Heart left ventricle (tissue), 16 donors: ENCODE results near the gene GPR135. TPM values are rescaled to one million over a fixed set of nuclear protein-coding genes. Genes with fewer than 3 reads are reported as not detected.
A peak's percentile ranks its signal among the peaks of the same experiment; 100 is the strongest.

Experiments used
- ATAC-seq, 4 donors: fragments of 200-7000 bp; cut with Tn5 transposase; one replicate each; pipeline ENCODE4 v1.9.1; 2020 to 2022; ENCODE audit warnings: moderate library complexity in 4 of 4, mild to moderate bottlenecking in 3 of 4, moderate number of reproducible peaks in 1 of 4
- DNase-seq, 5 donors: peaks; one replicate each; pipeline ENCODE4 v3.0.0-alpha.2; 2020
- H3K27ac ChIP-seq, 12 donors: fragments of 200-600 bp; sonication (generic) in 4 of 12; one replicate each; pipeline versions ENCODE4 v1.5.0 to v1.8.0; 2016 to 2022; ENCODE audit warnings: mild to moderate bottlenecking in 2 of 12
- H3K27me3 ChIP-seq, 9 donors: fragments of 200-600 bp; sonication (generic) in 2 of 9; one replicate each; pipeline versions ENCODE4 v1.5.1 to v1.8.0; 2016 to 2022; ENCODE audit warnings: mild to moderate bottlenecking in 3 of 9
- H3K36me3 ChIP-seq, 9 donors: fragments of 200-600 bp; sonication (generic) in 2 of 9; one replicate each; pipeline versions ENCODE4 v1.5.0 to v1.8.0; 2018 to 2022; ENCODE audit warnings: mild to moderate bottlenecking in 2 of 9
- H3K4me1 ChIP-seq, 12 donors: fragments of 200-600 bp; sonication (generic) in 4 of 12; one replicate each; pipeline versions ENCODE4 v1.5.0 to v1.8.0; 2016 to 2022; ENCODE audit warnings: mild to moderate bottlenecking in 3 of 12
- H3K4me3 ChIP-seq, 12 donors: fragments of 200-600 bp; sonication (generic) in 4 of 12; one replicate each; pipeline versions ENCODE4 v1.5.0 to v1.8.0; 2017 to 2022; ENCODE audit warnings: mild to moderate bottlenecking in 9 of 12, moderate library complexity in 4 of 12
- H3K9me3 ChIP-seq, 12 donors: fragments of 200-600 bp; sonication (generic) in 4 of 12; one replicate each; pipeline versions ENCODE4 v1.5.0 to v1.8.0; 2016 to 2022; ENCODE audit warnings: mild to moderate bottlenecking in 1 of 12
- POLR2A ChIP-seq, 2 donors: fragments of 450-650 bp; IDR thresholded peaks; one replicate each; pipeline ENCODE4 v1.6.1; 2017; ENCODE audit warnings: antibody characterized with exemption in 2 of 2, mild to moderate bottlenecking in 2 of 2, moderate library complexity in 2 of 2
- WGBS, 4 donors: extraction: QIAGEN DNeasy Blood & Tissue Kit in 2 of 4; methylation state at CpG; one replicate each; pipeline versions ENCODE4 v1.1.5 to v1.1.7; 2013 to 2018; 5-methylcytosine and 5-hydroxymethylcytosine counted together
- intact Hi-C, 10 donors: fragments of 100-400 bp; cut with DNase I; formaldehyde crosslinking; loops; one replicate each; pipeline versions ENCODE4 v1.11.1 to v1.14.2; 2022
- polyA plus RNA-seq, 2 donors: library from polyadenylated mRNA; stranded (reverse); fragments of 200-250 nt; gene quantifications; one replicate each; pipeline ENCODE4 v1.2.3, GENCODE V29; 2013
- total RNA-seq, 9 donors: library from RNA; depleted of rRNA in 2 of 9; stranded (reverse); fragments of >200 nt in 2 of 9; fragmentation: NEBNext Ultra II Directional in 3 of 9; extraction: Animal tissue kit (Norgen Biotek cat#: 25700) in 3 of 9; gene quantifications; one replicate each; pipeline versions ENCODE4 v1.1.0 to v1.2.4, GENCODE V29; 2016 to 2023
- TF ChIP-seq, protein P1 (sequence below), 12 donors: fragments of 200-600 bp; sonication (generic) in 4 of 12; IDR thresholded peaks; one replicate each; pipeline versions ENCODE4 v1.5.0 to v1.8.0; 2018 to 2022; ENCODE audit warnings: antibody characterized with exemption in 12 of 12, mild to moderate bottlenecking in 5 of 12
- donor health status: ischemic (EF 13 %, LVEDD 7.1; RV severe dilation, severe dysfunction).
- donor health status: healthy with polysubstance abuse.
- donor health status: DM: no; HTN: yes; CAD: no.
- donor health status: DM: no; HTN: no; CAD: no.
- donor health status: ischemic (EF 25% LVEDD 6.9; RV normal size, moderate dysfunction).
- donor health status: ischemic (EF 25% LVEDD 5.7; RV mildly dilated, moderate dysfunction).
- donor health status: healthy.
- donor health status: DM: yes; HTN: yes; CAD: no.
- donor health status: ischemic (EF 35%, LVEDD 5.7; RV mildly dilated, moderate dysfunction).
- donor health status: nonischemic (EF 11% LVEDD 7.7; RV severe dilation, severe dysfunction).
- donor health status: DM: yes; HTN: yes; CAD: no.
- donor health status: PGD.
- donor health status: ischemic (EF 29% LVEDD 5.4; RV normal size, mild dysfunction).
- donor health status: nonischemic (EF 23%, LVEDD 6.1; RV moderate dilation, normal function).

Gene GPR135
- total and polyA plus RNA-seq, 11 donors = 0.84 to 2.7 (median 2.1) TPM

DNA sequence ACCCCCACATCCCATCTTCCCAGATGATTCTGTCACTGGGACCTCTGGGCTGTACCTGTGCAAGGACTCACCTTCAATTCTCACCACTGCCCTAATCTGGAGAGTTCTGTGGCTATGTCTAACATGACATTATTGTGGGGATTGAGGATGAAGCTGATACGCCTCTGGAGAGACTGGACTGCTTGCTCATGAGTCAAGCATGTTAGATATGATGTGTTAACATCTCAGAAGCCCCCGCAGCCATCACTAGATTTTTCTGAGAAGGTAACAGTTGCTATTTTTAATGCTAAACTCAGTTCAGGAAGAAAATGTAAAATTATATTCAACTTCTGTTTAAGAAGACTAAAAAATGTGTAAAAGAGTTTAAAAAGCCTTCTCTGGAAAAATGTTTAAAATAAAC lies 44.8 kb upstream of the GPR135 start:
- Histone ChIP-seq H3K27me3 (peaks cover 0 to 4% (median 0%) of the 10 kb centered on the region in 9 donors), H3K27ac (no peak overlapping the region), H3K4me3 (no peak overlapping the region), H3K9me3 (no peaks in the 10 kb centered on the region), H3K4me1 (no peaks in the 10 kb centered on the region), H3K36me3 (peaks cover 0 to 6% (median under 1%) of the 10 kb centered on the region in 9 donors)
- 56 to 69% (median 64%) methylated on average over 2 of the region's 2 CpGs for WGBS, 4 donors
- TF ChIP-seq POLR2A (IDR thresholded peaks at IDR 0.05) = no peak
- TF ChIP-seq, protein P1, sequence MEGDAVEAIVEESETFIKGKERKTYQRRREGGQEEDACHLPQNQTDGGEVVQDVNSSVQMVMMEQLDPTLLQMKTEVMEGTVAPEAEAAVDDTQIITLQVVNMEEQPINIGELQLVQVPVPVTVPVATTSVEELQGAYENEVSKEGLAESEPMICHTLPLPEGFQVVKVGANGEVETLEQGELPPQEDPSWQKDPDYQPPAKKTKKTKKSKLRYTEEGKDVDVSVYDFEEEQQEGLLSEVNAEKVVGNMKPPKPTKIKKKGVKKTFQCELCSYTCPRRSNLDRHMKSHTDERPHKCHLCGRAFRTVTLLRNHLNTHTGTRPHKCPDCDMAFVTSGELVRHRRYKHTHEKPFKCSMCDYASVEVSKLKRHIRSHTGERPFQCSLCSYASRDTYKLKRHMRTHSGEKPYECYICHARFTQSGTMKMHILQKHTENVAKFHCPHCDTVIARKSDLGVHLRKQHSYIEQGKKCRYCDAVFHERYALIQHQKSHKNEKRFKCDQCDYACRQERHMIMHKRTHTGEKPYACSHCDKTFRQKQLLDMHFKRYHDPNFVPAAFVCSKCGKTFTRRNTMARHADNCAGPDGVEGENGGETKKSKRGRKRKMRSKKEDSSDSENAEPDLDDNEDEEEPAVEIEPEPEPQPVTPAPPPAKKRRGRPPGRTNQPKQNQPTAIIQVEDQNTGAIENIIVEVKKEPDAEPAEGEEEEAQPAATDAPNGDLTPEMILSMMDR (IDR thresholded peaks at IDR 0.05) = no peak
- ATAC-seq = no peak
- DNase-seq = no peak
- intact Hi-C loops = no loop called here

DNA sequence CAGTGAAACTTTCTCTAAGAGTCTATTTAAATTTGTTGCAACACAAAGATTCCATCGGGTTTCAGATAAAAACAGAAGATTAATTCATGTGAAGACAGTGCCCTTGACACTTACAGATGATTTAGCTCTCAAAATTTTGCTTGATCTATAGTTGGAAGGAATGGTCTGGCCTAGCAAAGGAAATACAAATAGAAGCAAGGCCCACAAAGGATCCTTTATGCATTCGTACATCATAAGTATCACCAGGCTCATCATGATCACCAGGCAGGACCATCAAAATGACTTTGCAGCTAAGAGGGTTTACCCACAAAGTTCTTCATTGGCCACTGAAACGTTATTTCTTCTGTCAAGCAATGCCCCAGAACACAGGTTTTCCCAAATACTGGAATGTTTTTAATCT lies 43.9 kb upstream of the GPR135 start:
- no peak for TF ChIP-seq POLR2A (IDR thresholded peaks at IDR 0.05)
- TF ChIP-seq, protein P1 (IDR thresholded peaks at IDR 0.05) = no peak
- Histone ChIP-seq H3K36me3 (peaks cover 0 to 15% (median 7%) of the 10 kb centered on the region in 9 donors), H3K4me1 (no peaks in the 10 kb centered on the region), H3K27me3 (peaks cover 0 to 4% (median 0%) of the 10 kb centered on the region in 9 donors), H3K27ac (no peak overlapping the region), H3K9me3 (no peaks in the 10 kb centered on the region), H3K4me3 (no peak overlapping the region)
- 80 to 82% (median 82%) methylated on average over 3 of the region's 3 CpGs for WGBS, 4 donors
- no peak for DNase-seq
- no peak for ATAC-seq
- intact Hi-C loops = loop anchor here in 1 of 10 donors (10.0 kb wide), 1 partner anchor 676 kb away; no protein-coding TSS in a partner anchor

DNA sequence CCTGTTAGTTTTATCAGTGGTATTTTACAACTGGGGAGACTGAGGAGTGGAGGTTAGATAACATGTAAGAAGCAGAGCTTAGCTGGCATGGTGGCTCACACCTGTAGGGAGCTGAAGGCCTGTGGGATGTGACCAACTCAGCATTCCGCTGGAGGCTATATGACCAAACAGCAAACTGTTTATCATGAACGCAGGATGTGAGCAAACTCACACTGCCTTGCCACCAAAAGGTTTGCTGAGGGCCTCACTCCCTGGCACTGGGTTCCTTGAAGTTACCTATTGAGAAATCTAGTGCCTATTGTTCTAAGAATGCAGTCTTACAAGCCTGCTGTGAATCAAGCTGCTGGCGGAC lies 42.5 kb upstream of the GPR135 start:
- 91 to 92% (median 91%) methylated on average over 3 of the region's 3 CpGs for WGBS, 4 donors
- intact Hi-C loops = loop anchor here in 1 of 10 donors (10.0 kb wide), 1 partner anchor 677 kb away; no protein-coding TSS in a partner anchor
- Histone ChIP-seq H3K36me3 (peaks cover 0 to 28% (median 16%) of the 10 kb centered on the region in 9 donors), H3K9me3 (no peaks in the 10 kb centered on the region), H3K4me3 (no peak overlapping the region), H3K4me1 (no peaks in the 10 kb centered on the region), H3K27ac (no peak overlapping the region), H3K27me3 (peaks cover 0 to 4% (median 0%) of the 10 kb centered on the region in 9 donors)
- DNase-seq = no peak
- ATAC-seq = no peak
- TF ChIP-seq, protein P1 (IDR thresholded peaks at IDR 0.05) = no peak
- TF ChIP-seq POLR2A (IDR thresholded peaks at IDR 0.05) = no peak

DNA sequence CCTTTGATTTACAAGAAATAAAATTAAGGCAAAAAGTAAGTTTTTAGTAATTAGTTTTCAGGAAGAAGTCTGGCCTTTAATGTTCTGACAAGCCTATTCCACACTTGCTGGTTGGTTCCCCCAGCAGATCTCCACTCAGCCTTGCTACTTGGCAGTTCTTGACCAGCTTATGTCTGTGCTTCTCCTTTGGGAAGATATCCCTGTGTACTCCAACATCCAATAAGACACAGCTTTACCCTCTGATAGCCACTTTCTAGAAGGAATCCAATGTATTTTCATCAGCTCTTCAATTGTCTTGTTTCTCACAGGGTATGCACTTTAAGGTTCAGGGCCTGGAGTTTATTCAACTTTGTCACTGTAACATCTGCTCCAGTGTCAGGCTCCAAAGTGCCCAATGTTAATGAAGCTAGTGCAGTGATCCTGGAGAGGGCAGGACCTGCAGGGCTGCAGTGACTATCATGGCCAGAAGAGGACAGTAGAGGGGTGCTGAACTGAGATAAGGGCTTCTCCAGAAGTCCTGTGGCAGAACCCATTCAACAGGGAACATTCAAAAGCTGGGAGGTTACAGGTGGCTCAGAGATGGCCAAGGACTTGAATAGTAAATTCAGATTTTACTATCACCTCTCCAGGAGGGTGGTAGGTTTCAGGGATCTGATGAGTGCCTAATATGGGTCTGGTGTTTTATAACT lies 42.0 kb upstream of the GPR135 start:
- Histone ChIP-seq H3K4me1 (no peaks in the 10 kb centered on the region), H3K27me3 (peaks cover 0 to 4% (median 0%) of the 10 kb centered on the region in 9 donors), H3K9me3 (no peaks in the 10 kb centered on the region), H3K36me3 (peaks cover 0 to 33% (median 16%) of the 10 kb centered on the region in 9 donors), H3K27ac (no peak overlapping the region), H3K4me3 (no peak overlapping the region)
- intact Hi-C loops = loop anchor here in 1 of 10 donors (10.0 kb wide), 1 partner anchor 678 kb away; no protein-coding TSS in a partner anchor
- DNase-seq = peak in 3 of 5 donors; percentile 17 to 40 (median 23)
- ATAC-seq = peak in 3 of 4 donors; percentile 63 to 81 (median 77)
- TF ChIP-seq, protein P1 (IDR thresholded peaks at IDR 0.05) = peak; percentile 53 to 72 (median 64)
- no peak for TF ChIP-seq POLR2A (IDR thresholded peaks at IDR 0.05)
